Upper lobe of right lung (tissue), 1 donor: ENCODE measurements around the gene RAB1A. TPM values are rescaled to one million over a fixed set of nuclear protein-coding genes. Genes with fewer than 3 reads are reported as not detected.
A peak's percentile ranks its signal among the peaks of the same experiment; 100 is the strongest.

Source experiments
- ATAC-seq: fragments of 200-7000 bp; cut with Tn5 transposase; one replicate; pipeline ENCODE4 v1.9.1; 2020; ENCODE audit warnings: mild to moderate bottlenecking, moderate library complexity
- DNase-seq: peaks from one replicate; pipeline ENCODE4 v3.0.0-alpha.2; 2020
- H3K27ac ChIP-seq: fragments of 200-600 bp; one replicate; pipeline ENCODE4 v1.8.0; 2022
- H3K27me3 ChIP-seq: fragments of 200-600 bp; one replicate; pipeline ENCODE4 v1.8.0; 2022; ENCODE audit warnings: mild to moderate bottlenecking
- H3K36me3 ChIP-seq: fragments of 200-600 bp; one replicate; pipeline ENCODE4 v1.8.0; 2022
- H3K4me1 ChIP-seq: fragments of 200-600 bp; one replicate; pipeline ENCODE4 v1.8.0; 2022
- H3K4me3 ChIP-seq: fragments of 200-600 bp; one replicate; pipeline ENCODE4 v1.8.0; 2022; ENCODE audit warnings: mild to moderate bottlenecking
- H3K9me3 ChIP-seq: fragments of 200-600 bp; one replicate; pipeline ENCODE4 v1.8.0; 2022
- intact Hi-C: fragments of 100-400 bp; cut with DNase I; formaldehyde crosslinking; loops from one replicate; pipeline ENCODE4 v1.11.0; 2022
- total RNA-seq: library from RNA; stranded (reverse); fragmentation: NEBNext Ultra II Directional; extraction: Animal tissue kit (Norgen Biotek cat#: 25700); gene quantifications from one replicate; pipeline ENCODE4 v1.2.1, GENCODE V29; 2021
- TF ChIP-seq, protein P1 (sequence below): fragments of 200-600 bp; IDR thresholded peaks from one replicate; pipeline ENCODE4 v1.8.0; 2022; ENCODE audit warnings: antibody characterized with exemption
- donor health status: DM: no; HTN: yes; CAD: no; lungs with severe emphysema.

RAB1A gene
- total RNA-seq, 1 donor from 2014 or later, result 151 TPM

DNA sequence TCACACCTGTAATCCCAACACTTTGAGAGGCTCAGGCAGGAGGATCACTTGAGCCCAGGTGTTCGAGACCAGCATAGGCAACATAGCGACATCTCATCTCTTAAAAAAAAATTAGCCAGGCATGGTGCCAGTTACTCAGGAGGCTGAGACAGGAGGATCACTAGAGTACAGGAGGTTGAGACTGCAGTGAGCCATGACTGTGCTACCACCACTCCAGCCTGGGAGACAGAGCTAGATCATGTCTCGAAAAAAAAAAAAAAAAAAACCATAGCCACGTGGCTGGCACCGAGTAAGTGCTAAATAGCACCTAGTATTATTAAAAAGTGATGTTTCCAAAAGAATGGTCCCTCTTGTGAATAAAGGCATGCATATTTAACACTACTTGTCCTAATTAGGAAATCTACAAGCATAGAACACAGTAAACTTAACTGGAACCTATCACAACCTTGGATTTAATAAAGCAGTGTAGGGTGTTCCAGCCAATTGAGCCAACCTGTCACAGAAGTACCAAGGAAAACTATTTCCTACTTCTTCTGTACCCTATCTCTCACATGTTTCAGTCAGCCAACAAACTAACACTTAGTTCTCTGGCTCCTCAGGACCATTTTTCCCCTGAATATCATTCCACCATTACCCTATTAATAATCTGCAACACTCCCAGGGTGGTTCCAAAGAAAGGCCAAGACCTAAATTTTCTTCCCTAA, 8.8 kb downstream of the RAB1A start:
- intact Hi-C loops, result no loop called here
- Histone ChIP-seq H3K27me3 (no peaks in the 10 kb centered on the region), H3K4me3 (no peak overlapping the region), H3K9me3 (no peaks in the 10 kb centered on the region), H3K27ac (peak overlapping the region; percentile 17), H3K36me3 (peaks cover 3% of the 10 kb centered on the region), H3K4me1 (peaks cover 73% of the 10 kb centered on the region)
- no peak for ATAC-seq
- no peak for DNase-seq
- TF ChIP-seq, protein P1, sequence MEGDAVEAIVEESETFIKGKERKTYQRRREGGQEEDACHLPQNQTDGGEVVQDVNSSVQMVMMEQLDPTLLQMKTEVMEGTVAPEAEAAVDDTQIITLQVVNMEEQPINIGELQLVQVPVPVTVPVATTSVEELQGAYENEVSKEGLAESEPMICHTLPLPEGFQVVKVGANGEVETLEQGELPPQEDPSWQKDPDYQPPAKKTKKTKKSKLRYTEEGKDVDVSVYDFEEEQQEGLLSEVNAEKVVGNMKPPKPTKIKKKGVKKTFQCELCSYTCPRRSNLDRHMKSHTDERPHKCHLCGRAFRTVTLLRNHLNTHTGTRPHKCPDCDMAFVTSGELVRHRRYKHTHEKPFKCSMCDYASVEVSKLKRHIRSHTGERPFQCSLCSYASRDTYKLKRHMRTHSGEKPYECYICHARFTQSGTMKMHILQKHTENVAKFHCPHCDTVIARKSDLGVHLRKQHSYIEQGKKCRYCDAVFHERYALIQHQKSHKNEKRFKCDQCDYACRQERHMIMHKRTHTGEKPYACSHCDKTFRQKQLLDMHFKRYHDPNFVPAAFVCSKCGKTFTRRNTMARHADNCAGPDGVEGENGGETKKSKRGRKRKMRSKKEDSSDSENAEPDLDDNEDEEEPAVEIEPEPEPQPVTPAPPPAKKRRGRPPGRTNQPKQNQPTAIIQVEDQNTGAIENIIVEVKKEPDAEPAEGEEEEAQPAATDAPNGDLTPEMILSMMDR, result no peak

DNA sequence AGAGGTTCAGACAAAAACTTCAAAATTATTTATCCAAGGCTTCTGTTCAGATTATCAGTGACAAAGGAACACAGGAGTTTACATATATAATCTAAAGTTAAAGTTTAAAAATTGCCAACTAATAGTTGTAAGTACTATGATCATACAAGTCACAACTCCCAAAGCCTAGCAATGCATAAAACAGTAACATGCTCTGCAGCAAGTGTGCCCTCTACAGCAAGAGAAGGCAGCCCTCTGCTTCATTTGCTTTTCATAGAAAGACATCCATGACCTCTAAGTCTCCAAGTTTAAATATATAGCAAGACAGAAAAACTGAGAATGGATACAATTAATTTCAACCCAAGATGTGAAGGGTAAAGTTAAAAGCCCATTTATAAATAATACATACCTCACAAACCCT, 13.3 kb downstream of the RAB1A start:
- Histone ChIP-seq H3K27me3 (no peaks in the 10 kb centered on the region), H3K27ac (no peak overlapping the region), H3K4me3 (no peak overlapping the region), H3K4me1 (peaks cover 69% of the 10 kb centered on the region), H3K36me3 (peaks cover 2% of the 10 kb centered on the region), H3K9me3 (no peaks in the 10 kb centered on the region)
- TF ChIP-seq, protein P1, result no peak
- DNase-seq (no peak), ATAC-seq (no peak)
- intact Hi-C loops, result no loop called here

DNA sequence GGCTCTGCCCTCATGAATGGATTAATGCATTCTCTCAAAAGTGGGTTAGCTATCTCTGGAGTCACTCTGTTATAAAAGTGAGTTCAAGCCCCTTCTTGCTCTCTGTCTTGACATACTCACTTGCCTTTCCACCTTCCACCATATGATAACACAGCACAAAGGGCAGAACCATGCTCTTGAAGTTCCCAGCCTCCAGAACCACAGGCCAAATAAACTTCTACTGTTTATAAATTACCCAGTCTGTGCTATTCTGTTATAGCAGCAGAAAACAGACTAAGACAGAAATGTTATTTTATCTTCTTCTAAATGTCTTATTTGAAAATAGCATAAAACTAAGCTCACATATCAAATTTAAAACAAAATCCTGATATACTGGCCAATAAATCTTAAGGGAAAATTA, 15.0 kb downstream of the RAB1A start:
- Histone ChIP-seq H3K4me3 (no peak overlapping the region), H3K27ac (no peak overlapping the region), H3K4me1 (peaks cover 58% of the 10 kb centered on the region), H3K9me3 (no peaks in the 10 kb centered on the region), H3K36me3 (no peaks in the 10 kb centered on the region), H3K27me3 (no peaks in the 10 kb centered on the region)
- TF ChIP-seq, protein P1, result no peak
- ATAC-seq (no peak), DNase-seq (no peak)
- intact Hi-C loops, result no loop called here

DNA sequence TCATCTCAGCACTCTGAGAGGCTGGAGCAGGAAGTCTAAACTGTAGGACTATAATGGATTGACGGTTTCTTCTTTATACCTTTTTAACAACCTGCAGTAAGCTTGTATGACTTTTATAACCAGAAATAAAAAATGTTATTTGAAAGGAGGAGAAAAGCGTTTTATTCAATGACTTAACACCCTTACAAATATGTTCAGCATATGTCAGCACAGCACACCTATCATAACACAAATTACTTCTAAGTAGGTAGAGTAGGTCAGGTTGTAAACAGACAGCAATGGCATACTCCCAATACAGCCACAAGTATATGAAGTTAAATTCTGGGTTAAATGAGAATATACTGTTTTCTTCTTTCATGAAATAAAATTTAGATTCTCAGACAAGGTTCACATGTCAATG, 16.1 kb downstream of the RAB1A start:
- Histone ChIP-seq H3K4me1 (peaks cover 51% of the 10 kb centered on the region), H3K9me3 (no peaks in the 10 kb centered on the region), H3K36me3 (no peaks in the 10 kb centered on the region), H3K27ac (no peak overlapping the region), H3K27me3 (no peaks in the 10 kb centered on the region), H3K4me3 (no peak overlapping the region)
- ATAC-seq, result no peak
- TF ChIP-seq, protein P1, result no peak
- intact Hi-C loops, result no loop called here
- no peak for DNase-seq

DNA sequence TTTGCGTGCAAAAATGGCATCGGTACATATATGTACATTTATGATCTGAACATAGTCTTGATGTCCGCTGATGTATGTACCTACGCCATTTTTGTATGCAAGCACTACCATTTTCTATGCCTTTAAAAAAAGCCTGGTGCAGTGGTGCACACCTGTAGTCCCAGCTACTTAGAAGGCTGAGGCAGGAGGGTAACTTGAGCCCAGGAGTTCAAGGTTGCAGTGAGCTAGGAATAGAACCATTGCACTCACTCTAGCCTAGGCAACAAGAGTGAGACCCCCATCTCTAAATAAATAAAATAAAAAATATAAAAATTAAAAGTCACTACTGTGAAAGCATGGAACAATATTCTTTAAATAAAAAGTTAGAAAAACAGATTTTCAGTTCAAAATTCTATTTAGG, 16.7 kb downstream of the RAB1A start:
- intact Hi-C loops, result no loop called here
- ATAC-seq (no peak), DNase-seq (no peak)
- H3K27ac ChIP-seq, result no peak overlapping the region
- no peaks in the 10 kb centered on the region for H3K9me3 ChIP-seq
- TF ChIP-seq, protein P1, result no peak
- no peaks in the 10 kb centered on the region for H3K36me3 ChIP-seq
- no peaks in the 10 kb centered on the region for H3K27me3 ChIP-seq
- peaks cover 46% of the 10 kb centered on the region for H3K4me1 ChIP-seq
- no peak overlapping the region for H3K4me3 ChIP-seq

DNA sequence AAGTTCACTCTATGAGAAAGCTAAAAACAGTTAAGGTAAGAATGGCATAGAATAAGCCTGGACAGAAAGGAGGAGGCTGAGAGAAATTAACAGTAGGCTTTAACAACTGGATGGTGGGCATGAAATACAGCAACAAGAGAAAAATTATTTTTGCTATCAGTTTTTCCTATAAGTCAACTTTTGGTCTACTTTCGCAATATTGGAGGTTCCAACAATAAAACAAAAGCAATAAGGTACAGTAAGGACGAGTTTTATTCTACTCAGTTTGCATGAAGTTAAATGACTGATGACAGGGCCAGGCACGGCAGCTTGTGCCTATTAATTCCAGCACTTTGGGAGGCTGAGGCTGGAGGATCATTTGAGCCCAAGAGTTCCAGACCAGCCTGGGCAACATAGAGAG, 17.3 kb downstream of the RAB1A start:
- ATAC-seq, result no peak
- TF ChIP-seq, protein P1, result no peak
- Histone ChIP-seq H3K4me3 (no peak overlapping the region), H3K9me3 (no peaks in the 10 kb centered on the region), H3K36me3 (no peaks in the 10 kb centered on the region), H3K4me1 (peaks cover 43% of the 10 kb centered on the region), H3K27ac (no peak overlapping the region), H3K27me3 (no peaks in the 10 kb centered on the region)
- intact Hi-C loops, result no loop called here
- DNase-seq, result no peak
